AG10803 (cell line): ENCODE data around the gene ATOH8.

Experiments used
- DNase-seq: peaks from one replicate; pipeline ENCODE4 v3.0.0; 2010; ENCODE audit warnings: low read depth
- H3K4me3 ChIP-seq: 2 replicates; pipeline ENCODE4 v1.5.1; 2011; ENCODE audit warnings: mild to moderate bottlenecking, low read length, control low read depth
- CTCF ChIP-seq: conservative IDR thresholded peaks from 2 replicates; pipeline ENCODE4 v1.5.1; 2011; ENCODE audit warnings: mild to moderate bottlenecking, low read length, control low read depth, inconsistent platforms

The ATOH8 gene

DNA sequence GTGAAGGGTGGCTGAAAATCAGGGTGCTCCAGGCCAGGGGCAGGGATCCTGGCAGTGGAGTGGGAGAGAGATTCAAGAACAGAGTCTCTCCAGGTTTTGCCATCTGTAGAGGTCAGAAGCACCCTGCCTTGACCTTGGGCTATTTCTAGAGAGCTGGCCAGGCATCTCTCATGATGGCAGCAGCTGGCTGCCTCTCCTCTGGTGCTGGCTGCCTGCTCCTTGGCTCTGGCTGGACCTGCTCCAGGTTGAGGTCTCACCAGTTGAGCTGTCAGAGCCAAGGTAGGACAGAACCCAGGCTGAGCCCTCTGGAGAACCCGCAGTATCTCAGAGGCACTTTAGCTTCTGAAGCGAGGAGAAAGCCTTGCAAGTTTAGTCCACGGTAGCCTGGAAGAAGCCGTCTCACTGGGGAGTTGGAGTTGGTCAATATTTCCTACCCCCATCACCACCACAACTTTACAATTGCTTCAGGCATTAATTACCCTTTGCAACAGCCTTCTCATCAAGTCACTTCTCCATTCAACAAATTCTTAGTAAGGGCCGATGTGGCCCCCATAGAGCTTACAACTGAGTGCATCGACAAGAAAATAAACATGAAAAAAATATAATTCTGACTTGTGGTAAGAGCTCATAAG lies 34.1 kb upstream of the ATOH8 start:
- TF ChIP-seq CTCF, result no peak
- DNase-seq, result no peak
- no peak overlapping the region for H3K4me3 ChIP-seq

DNA sequence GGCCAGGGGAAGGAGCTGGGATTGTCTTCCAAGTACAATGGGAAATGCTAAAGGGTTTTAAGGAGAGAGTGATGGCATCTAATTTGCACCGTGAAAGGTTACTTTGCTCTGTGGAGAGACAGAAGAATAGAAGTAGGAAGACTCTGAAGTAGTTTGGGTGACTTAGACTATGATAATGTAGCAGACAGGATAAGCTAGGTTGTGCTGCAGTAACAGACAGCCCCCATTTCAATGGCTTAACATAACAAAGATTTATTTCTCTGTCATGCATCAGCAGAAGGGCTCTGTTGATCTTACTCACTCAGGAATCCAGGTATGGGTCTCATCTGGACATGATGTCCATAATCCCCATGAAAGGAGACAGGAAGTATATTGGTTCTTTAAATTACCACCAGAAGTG lies 33.3 kb upstream of the ATOH8 start:
- TF ChIP-seq CTCF, result no peak
- no peak for DNase-seq

GRCh38 chr2:85721641-85722040 lies 32.1 kb upstream of the ATOH8 start:
- no peak for TF ChIP-seq CTCF
- no peak overlapping the region for H3K4me3 ChIP-seq
- no peak for DNase-seq

More for the DNA sequence above, 33.3 kb upstream of the ATOH8 start:
- H3K4me3 ChIP-seq, result no peak overlapping the region

GRCh38 chr2:85722519-85722918 lies 31.3 kb upstream of the ATOH8 start:
- TF ChIP-seq CTCF, result no peak
- DNase-seq, result no peak
- H3K4me3 ChIP-seq, result no peak overlapping the region

GRCh38 chr2:85723707-85724360 lies 30.0 kb upstream of the ATOH8 start:
- no peak for TF ChIP-seq CTCF
- peak; percentile 77 for DNase-seq
- H3K4me3 ChIP-seq, result no peak overlapping the region

DNA sequence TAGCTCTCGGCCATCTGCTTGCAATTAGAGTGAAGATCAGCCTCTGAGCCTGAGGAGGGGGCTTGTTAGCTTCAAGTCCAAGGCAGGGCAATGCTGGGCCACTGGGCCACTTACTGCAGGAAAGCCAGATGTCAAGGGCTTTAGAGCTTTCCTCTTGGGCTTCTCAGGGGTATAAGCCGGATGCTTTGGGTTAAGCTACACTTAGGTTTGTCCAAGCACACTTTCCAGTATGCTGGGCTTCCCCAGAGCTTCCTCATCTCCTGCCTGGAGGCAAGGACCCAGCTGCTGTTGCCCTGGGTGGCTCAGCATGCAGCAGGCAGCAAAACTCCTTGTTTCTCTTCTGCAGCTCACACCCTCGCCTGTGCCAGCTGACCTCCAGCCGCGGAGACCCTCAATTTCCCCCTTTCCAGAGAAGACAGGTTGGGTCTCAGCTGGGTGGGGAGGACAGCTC lies 29.0 kb upstream of the ATOH8 start:
- DNase-seq, result no peak
- H3K4me3 ChIP-seq, result no peak overlapping the region
- no peak for TF ChIP-seq CTCF

- DNase-seq, result no peak
- TF ChIP-seq CTCF, result no peak
- no peak overlapping the region for H3K4me3 ChIP-seq
Observed at GRCh38 chr2:85725451-85725850, 28.3 kb upstream of the ATOH8 start.
